NCI-H2196 (cell line): ENCODE measurements around the gene SEMA5B.

Experiments
- DNase-seq: peaks from one replicate; lab custom pipeline; 2025; ENCODE audit not compliant: unreplicated experiment; lab: John Stamatoyannopoulos, UW

Gene SEMA5B

DNA sequence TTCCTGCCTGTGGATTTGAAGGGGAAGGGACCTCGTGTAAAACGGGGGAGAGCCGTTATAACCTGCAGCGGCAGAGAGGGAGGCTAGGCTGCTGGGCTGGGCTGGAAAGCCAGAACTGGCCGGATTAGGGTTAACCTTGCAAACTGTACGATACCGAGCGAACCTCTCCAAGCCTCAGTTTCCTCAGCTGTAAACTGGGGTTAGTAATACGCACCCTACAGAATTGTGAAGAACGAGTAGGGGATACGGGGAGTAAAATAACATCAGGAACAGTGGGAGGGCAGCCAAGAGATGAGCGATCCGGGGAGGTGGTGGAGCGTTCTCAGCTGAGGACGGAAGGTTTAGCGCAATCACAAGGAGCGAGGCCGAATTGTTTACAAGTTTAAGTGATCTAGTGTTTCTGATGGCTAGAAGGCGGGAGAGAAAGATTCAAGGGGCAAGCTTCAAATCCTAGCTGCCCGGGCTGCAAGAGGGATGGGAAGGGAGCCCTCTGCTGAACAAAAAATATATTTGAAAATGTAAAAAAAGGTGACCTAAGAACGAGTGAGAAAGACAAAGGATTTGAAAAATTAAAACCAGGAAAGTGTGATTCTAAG is 768 bp upstream of the SEMA5B start:
- DNase-seq = peak; percentile 71

DNA sequence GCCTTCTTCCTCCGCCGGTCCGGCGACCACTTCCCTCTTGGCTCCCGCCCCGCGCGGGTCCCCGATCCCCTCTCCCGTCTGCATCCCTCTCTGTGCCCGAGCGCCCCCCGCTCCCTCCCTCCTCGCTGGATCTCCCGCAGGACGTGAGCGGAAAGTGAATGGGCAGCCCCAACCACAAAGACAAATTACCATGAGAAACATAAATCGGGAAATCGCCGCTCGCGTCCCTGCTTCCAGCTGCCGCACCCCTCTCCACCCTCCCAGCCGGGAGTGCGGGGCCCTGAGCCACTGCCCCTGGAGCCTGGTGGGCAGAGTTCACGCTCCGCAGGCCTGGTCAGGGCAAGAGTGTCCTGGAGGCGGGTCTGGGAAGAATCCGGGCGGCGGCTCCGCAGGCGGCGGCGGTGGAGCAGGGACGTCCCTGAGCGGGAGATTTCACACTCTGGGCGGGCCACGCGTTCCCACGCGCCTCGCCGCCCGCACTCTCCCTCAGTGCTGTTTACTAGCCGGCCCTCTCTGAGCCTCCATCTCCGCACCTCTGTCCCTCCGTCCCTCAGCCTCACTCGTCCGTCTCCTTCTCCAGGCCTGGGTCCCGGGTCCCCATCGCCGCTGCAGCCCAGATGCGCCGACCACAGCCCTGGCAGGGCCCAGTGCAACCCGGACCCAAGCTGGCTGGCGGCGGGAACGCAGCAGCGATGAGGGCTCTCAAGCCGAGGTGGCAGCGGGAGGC is 835 bp downstream of the SEMA5B start:
- no peak for DNase-seq

DNA sequence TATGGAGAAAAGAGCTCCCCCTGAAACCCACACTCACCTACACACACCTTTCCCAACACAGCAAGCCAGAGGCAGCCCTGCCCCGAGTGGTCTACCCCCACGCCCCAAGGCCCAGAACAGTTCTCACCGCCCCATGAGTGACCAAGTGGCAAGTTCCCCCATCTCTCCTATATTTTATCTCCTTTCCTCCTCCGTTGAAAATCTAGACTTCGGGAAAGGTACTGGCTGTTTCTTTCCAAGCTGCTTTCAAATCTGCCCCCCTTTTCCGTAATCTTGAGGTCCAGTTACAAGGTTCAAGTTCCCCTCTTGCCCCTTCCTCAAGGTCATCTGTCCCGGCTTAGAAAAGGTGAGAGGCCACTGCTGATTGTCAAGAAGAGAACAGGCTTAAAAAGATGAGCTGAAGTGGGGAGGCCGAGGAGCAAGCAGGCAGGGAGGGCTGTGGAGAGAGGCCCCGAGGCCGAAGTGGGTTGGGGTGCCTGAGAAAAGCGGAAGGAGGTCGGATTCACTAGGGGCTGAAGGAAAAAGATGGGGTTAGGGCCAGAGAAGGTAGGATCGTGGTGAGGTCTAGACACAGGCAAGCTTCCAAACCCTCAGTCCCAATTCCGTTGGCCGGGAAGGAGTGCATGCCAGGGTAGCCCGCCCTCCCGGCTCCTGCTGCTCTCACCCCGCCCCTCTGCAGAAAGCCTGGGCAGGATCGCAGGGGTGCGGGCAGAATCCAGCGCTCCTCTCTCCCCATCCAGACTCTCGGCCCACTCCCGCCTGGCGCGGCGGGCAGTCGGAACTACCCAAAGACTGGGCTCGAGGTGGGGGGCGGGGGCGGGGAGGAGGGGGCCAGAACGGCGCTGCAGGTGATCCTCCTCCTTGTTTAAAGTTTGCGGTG is 1.7 kb downstream of the SEMA5B start:
- DNase-seq = no peak

DNA sequence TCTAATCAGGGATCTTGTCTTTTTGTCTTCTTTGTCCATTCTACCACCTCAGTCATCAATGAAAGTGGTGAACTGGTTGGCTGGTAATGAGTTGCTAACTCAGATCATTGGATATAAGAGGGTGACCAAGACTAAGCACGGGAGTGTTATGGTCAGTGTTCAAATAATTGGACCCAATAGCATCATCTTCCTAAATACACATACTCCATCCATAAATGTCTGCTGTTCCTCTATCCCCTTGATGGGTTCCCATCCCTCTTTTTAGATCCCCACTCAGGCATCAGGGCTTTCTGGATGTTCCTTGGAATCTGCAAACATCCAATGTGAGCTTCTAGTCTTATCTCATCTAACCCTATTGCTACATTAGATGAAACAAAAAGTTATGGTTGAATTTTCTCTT is 3.5 kb downstream of the SEMA5B start:
- no peak for DNase-seq

DNA sequence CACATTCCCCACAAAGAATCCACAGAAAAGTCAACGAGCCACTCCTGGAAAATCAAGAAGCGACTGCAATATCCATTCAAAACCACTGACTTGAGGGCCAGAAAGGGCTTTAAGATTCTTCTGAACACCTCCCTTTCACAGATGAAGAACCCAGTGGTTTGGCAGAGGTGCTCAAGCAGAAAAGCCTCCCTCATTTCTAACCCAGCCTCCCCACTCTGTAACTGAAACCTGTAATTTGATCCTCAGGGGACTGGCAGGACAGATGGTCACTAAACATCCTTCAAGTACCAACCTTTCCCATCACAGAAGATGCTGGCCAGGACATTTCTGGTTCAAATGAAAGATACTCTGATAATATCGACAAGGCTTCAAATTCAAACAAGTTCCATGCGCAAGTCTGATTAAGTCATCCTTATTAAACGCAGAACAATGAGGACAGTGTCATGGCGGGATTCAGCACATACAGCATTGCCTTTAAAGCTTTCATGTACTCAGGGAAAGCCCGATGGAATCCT is 5.5 kb downstream of the SEMA5B start:
- no peak for DNase-seq

DNA sequence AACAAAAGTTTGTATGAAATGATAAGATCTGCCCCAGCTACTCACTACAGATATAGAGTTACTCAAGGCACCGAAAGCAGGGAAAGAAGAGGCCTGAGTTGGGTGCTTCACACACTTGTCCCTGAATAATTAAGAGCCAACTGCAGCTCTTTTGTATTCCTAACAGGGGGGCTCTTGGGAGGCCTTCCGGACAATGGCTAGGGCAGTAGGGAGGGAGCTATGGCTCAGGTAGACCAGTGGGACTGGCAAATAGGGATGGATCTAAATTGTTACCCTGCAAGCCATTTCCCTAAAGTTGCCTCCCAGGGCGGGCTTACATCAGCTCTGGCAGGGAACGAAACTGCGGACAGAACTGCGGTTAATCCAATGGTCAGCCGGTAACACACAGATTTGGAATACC is 6.2 kb downstream of the SEMA5B start:
- no peak for DNase-seq

DNA sequence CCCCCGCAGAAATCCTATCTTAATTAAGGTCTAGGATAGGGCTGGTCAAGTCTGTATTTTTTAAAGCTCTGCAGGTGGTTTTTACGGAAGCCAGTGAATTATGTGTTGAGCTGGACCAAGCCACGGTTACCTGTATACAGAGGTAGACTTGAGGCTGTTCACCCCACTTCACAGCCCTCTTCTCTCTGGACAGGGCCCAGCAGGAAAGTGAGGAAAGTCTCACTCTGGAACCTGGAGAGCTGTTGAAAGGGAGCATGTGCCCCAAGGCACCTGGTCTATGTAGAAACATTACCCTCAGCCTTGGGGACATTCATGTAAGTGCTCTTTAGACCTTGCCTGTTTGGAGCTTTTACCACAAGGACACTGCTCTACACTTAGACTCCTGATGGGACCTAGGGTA is 6.9 kb downstream of the SEMA5B start:
- DNase-seq = no peak

DNA sequence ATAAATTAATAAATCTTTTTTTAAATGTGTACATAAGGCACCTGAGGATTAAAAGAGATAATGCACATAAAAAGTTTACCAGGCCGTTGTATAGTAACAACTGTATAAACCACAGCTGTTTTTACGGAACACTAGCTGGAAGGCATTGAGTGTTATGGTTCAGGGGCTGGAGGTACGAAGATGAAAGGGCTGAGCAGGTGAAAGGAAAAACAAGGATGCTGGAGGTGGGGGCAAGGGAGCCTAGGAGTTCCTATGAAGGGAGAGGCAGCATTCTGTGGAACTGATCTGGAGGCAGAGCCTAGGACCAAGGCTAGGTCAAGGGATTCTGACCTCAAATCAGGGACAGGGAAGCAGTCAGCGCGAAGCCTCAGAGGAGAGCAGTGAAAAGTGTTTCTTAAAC is 8.0 kb downstream of the SEMA5B start:
- DNase-seq = no peak

DNA sequence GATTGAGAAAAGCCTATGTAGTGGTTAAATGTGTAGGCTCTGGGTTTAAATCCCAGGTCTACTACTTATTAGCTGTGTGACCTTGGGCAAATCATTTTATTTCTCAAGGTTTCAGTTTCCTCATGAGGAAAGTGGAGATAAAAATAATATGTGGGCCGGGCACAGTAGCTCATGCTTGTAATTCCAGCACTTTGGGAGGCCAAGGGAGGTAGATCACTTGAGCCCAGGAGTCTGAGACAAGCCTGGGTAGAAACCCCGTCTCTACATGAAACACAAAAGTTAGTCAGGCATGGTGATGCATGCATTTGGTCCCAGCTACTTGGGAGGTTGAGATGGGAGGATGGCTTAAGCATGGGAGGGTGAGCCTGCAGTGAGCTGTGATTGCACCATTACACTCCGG is 8.4 kb downstream of the SEMA5B start:
- DNase-seq = no peak

DNA sequence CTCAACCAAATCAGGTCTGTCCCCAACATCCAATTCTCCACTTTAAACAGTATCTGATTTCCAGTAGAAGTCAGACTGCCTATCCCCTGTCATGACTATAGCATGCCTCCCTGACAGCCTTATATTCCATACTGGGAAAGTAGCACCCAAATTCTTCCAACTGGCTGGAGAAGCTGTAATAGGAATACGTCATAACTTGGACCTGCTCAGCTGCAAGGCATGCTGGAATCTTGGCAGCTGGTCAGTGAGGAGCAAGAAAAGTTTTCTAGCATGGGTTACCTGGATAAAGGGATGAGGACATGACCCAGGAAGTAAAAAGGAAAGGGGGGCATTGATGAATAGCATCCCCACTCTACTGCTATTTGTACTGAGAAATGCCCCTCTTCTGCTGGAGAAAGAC is 8.9 kb downstream of the SEMA5B start:
- no peak for DNase-seq

DNA sequence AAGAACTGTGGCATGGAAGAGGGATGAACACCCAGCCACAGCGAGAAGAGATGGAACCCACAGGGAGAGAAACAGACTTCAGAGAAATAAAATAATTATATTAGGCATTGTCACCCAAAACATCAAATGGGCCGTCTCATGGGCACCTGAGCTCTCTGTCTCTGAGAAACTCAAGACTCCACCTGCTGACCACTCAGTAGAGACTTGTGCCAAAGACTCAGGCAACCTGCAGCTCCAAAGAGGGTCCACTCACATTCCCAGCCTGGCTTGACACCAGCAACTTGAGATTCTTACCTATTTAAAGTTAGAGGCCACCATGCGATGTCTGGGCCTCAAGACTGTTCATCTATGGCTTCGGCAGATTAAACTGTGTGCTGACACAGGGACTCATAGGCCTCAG is 12.0 kb downstream of the SEMA5B start:
- DNase-seq = no peak

DNA sequence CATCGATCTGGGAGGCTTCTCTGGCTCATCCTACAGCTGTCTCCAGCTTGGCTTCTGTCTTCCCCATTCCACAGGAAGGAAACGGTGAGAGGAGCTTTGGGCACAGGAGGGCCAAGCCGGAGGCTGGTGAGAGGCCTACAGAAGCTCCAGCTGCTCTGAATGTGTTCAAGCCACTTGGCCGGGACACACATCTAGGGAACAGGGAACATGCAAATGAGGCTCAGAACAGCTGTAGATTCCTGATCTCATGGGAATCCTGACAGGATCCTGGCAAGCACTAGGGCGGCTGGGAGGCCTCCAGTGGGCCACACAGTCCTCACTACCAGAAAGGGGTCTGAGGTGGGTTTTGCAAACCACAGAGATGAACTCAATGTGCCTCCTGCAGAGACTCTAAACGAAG is 13.7 kb downstream of the SEMA5B start:
- no peak for DNase-seq

DNA sequence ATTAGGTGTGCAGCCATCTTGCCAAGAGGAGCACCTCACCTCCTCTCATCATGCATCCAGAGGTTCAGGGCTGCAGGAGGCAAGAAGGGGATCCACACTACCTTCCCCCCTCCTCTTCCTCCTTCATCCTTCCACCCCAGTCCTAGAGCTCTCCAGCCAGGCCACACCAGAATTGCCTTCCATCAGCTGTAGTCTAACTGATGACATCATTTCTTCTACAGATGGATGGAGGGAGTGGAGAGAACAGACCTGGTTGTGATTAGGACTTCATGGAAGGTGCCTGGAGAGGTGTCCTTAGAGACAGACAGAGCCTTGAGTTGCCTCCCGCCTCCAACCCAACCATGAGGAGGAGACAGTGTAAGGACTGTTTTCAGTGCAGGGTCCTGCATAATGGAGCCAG is 14.9 kb downstream of the SEMA5B start:
- no peak for DNase-seq

DNA sequence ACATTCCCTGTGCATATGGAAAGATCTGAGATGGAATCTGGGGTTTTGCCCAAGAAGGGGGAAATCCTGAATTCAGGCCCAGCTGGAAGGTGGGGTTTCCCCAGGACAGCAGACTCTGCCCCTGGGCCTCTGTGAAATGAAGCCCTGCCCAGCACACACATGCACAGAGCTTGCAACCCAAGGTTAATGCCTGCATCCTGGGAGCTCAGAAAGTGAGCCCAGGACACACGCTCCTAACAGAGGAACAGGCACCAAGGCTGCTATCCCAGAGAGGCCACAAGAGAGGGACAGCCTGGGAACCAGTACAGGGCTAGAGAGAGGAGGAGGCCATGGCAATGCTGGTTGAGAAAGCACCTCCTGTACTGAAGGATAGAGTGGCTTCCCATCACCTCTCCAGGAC is 16.1 kb downstream of the SEMA5B start:
- DNase-seq = no peak

DNA sequence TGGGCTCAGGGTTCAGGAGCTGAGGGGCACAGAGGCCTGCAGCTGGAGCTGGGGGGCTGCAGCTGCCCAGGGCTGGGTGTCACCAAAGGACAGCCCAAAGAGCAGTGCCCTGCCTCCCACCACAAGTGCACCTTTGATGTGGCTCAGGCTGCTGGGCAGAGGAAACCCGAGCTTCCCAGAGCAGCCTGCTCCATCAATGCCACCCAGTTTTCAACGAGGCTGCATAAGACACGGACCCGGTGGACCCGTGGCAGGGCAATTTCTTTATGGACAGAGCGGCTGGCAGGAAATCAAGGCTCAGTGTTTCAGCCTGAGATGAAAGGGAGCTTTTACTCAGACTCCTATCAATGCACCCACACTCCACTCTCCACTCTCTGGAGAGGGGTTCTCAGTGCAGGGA is 18.7 kb downstream of the SEMA5B start:
- DNase-seq = no peak

DNA sequence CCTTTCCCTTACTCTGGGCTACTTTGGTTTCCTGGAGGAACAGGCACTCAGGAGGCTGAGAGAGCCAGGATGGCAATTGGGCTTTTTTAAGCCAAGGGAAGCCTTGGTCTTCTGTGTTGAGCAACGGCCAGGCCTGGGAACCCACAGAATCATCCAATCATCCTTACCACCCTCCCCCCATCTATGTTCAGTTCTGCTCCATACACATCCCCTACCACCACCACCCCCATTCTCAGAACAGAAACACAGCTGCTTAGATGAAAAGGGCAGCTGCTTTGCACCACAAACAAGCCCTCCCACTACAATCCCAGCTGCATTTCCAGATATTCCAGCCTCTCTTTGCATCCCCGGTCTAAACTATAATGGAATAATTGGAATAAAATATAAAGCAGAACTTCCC is 21.0 kb downstream of the SEMA5B start:
- DNase-seq = no peak

DNA sequence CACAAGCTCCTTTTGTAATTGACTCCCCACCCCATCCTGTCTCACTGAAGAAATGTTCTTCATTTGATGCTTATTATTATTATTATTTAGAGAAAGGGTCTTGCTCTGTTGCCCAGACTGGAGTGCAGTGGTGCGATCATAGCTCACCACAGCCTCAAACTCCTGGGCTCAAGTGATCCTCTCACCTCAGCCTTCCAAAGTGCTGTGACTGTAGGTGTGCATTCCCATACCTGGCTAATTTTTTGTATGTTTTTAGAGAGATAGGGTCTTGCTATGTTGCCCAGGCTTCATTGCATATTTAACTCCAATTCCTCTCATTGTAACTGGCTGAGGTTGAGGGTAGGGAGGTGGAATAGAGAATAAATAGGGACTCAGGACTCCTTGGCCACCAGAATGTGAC is 22.3 kb downstream of the SEMA5B start:
- no peak for DNase-seq

DNA sequence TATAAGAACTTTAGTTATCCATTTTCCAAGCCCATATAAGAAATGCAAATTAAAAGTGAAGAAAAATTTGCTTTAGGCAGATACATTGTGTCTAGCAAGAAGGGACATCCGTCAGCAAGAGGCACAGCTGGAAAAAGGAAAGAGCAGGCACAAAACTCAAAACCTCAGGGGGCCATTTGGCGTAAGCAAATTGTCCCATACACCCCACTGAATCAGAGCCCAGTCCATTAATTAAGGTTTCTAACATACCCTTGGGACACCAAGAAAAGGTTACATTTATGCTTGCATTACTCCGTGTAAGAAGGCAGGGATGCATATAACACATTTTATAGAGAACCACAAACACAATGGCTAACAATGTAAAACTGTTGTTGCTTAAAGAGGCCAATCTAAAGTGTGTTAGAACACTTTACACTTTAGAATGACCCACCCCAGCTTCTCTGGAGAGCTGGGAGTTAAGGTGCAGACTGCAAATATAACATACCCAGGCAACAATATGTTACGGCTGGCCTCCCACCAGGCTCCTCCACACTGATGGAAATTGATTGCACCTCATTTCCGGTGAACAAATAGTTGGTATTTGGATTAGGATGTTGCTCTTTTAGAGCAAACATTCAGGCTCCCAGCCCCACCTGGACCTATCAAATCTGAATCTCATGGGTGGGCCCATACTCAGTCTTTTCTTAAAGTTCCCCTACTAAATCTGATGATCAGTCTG is 23.2 kb downstream of the SEMA5B start:
- DNase-seq = no peak

DNA sequence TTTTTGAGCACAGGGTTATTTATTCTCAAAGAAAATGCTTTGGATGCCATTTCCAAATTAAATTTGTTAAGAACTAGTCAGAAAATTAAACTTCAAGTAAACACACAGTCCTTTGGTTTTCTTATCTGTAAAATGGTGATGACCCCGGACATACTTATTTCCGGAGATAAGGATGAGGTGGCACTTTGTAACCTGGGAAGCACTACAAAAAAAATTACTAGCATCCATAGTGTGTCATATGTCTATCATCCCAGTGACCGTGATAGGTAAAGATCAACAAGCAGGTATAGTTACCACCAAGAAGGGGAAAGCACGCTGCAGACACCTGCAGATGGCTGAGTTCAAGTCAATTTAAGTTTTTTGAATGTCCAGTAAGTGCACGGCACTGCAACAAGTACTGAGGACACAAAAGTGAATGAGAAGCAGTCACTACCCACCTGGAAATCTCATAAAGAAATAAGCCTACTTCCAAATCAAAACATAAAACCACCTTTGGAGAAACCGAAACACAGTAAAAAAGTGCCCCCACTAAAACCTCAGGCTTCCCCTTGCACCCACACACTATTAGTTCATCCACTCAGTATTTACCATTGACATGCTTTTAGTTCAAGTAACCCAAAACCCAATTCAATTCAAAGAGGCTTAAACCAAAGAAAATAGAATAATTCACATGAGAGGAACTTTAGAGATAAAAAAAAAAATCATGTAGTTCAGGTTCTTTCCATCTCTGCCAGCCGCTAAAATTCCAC is 24.6 kb downstream of the SEMA5B start:
- no peak for DNase-seq

DNA sequence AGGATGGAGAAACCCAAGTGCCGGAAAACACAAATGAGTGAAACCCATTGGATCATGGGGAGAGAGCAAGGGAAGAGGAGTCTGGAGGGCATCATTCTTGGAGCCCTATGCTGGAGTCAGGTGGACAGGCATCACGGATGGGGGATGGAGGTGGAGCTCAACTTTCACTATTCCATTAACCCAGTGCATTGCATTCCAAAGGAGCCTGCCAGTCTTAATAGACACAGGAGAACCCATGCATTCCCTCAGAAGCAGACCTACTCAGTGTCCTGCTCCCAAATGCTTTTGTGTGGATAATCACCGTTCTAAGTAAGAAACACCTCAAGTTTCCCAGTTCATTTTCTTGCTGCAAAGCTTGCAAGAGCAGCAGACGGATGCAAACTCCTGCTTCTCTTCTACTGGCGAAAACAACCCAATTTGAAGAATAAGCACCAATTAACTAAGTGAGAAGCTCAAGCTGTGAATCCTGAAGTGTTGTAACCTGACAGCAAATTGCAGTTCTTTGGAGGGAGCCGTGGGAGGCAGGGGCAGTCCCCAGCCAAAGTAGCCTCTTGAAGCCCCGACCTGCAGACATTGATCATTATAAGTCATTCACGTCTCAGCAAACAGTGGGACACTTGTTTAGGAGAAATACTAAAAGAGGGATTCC is 25.3 kb downstream of the SEMA5B start:
- DNase-seq = no peak
